GM12878 (cell line): Measurements from ENCODE around the gene VAC14. TPM values are rescaled to one million over a fixed set of nuclear protein-coding genes. Genes with fewer than 3 reads are reported as not detected.

Source experiments
- ATAC-seq: fragments of 200-7000 bp; cut with Tn5 transposase; 3 replicates; pipeline ENCODE4 v1.9.1; 2020; ENCODE audit warnings: mild to moderate bottlenecking, moderate library complexity
- BruUV-seq: library from RNA; stranded (reverse); fragments of 400-500 nt; replicated peaks from 2 replicates; lab custom pipeline; 2021; lab: Mats Ljungman, UMichigan
- CTCF ChIA-PET: fragments of 300-600 bp; sonication (Branson Sonifier 250); formaldehyde crosslinking; extraction: SDS; loops from one replicate; lab custom pipeline; 2021; ENCODE audit warnings: inconsistent platforms; lab: Yijun Ruan, JAX
- POLR2A ChIA-PET: fragments of 350-600 bp; formaldehyde crosslinking; extraction: SDS; loops from one replicate; lab custom pipeline; 2021; ENCODE audit warnings: inconsistent platforms; lab: Charles Lee
- RAD21 ChIA-PET: fragments of 300-600 bp; sonication (Branson Sonifier 250); formaldehyde crosslinking; loops from one replicate; lab custom pipeline; 2023; ENCODE audit warnings: antibody characterized with exemption; ENCODE audit not compliant: unreplicated experiment; lab: Charles Lee
- SMC1A ChIA-PET: fragments of 300-600 bp; sonication (Branson Sonifier 250); formaldehyde crosslinking; loops from one replicate; lab custom pipeline; 2023; ENCODE audit not compliant: unreplicated experiment, uncharacterized antibody; lab: Charles Lee
- DNase-seq: peaks from one replicate; pipeline ENCODE4 v3.0.0-alpha.2; 2011; ENCODE audit warnings: low read depth, low spot score
- FAIRE-seq: peaks from 3 replicates; lab custom pipeline; 2011; peaks lifted over from hg19 to GRCh38; lab: Jason Lieb, UNC
- H2AFZ ChIP-seq: 2 replicates; pipeline ENCODE4 v1.6.0; 2011; ENCODE audit warnings: low read depth, low read length, control low read depth; ENCODE audit not compliant: control insufficient read depth
- H3K27ac ChIP-seq: 2 replicates; pipeline ENCODE4 v1.5.1; 2011; ENCODE audit warnings: control low read depth; ENCODE audit not compliant: control insufficient read depth, insufficient read depth
- H3K27me3 ChIP-seq, 2 experiments: replicated peaks in 1 of 2; 2 replicates each; pipeline versions ENCODE4 v1.6.0 to v1.6.1; 2011; ENCODE audit warnings: low read length in 1 of 2; ENCODE audit not compliant: control insufficient read depth in 2 of 2, insufficient read depth in 2 of 2
- H3K36me3 ChIP-seq, 2 experiments: 2 replicates each; pipeline ENCODE4 v1.5.1; 2011; ENCODE audit warnings: low read length in 1 of 2; ENCODE audit not compliant: control insufficient read depth in 2 of 2, insufficient read depth in 2 of 2
- H3K4me1 ChIP-seq: 2 replicates; pipeline ENCODE4 v1.6.1; 2011; ENCODE audit warnings: mild to moderate bottlenecking, low read length, moderate library complexity, mixed read lengths; ENCODE audit not compliant: control insufficient read depth, insufficient read depth
- H3K4me2 ChIP-seq: 2 replicates; pipeline ENCODE4 v1.6.0; 2011; ENCODE audit warnings: control low read depth; ENCODE audit not compliant: control insufficient read depth, insufficient read depth
- H3K4me3 ChIP-seq: fragments of 200-600 bp; sonication (generic); 2 replicates; pipeline ENCODE4 v1.5.1; 2016
- H3K79me2 ChIP-seq: 2 replicates; pipeline ENCODE4 v1.6.0; 2011; ENCODE audit warnings: low read length; ENCODE audit not compliant: control insufficient read depth, insufficient read depth
- H3K9ac ChIP-seq: 2 replicates; pipeline ENCODE4 v1.8.0; 2011; ENCODE audit warnings: low read length, control low read depth, mixed read lengths; ENCODE audit not compliant: control insufficient read depth, insufficient read depth
- H3K9me3 ChIP-seq: replicated peaks from 3 replicates; pipeline ENCODE4 v1.5.1; 2011; ENCODE audit warnings: mild to moderate bottlenecking, low read length; ENCODE audit not compliant: control insufficient read depth, insufficient read depth
- H4K20me1 ChIP-seq: 2 replicates; pipeline ENCODE4 v1.6.0; 2011; ENCODE audit not compliant: control insufficient read depth, insufficient read depth
- BCL11A ChIP-seq: IDR thresholded peaks from 2 replicates; pipeline ENCODE4 v1.6.1; 2011; ENCODE audit warnings: low read depth, low read length
- CBX5 ChIP-seq: sonication (generic); IDR thresholded peaks from 2 replicates; pipeline ENCODE4 v1.6.1; 2016; ENCODE audit warnings: low read depth, moderate library complexity, mild to moderate bottlenecking, inconsistent platforms
- CHD1 ChIP-seq: IDR thresholded peaks from 2 replicates; pipeline ENCODE4 v1.6.1; 2012; ENCODE audit warnings: low read depth, low read length, improper control_type of control experiment
- FOXM1 ChIP-seq: IDR thresholded peaks from 2 replicates; pipeline ENCODE4 v1.6.1; 2012; ENCODE audit warnings: low read depth, mild to moderate bottlenecking, inconsistent platforms, low read length, moderate library complexity
- JUNB ChIP-seq: IDR thresholded peaks from 2 replicates; pipeline ENCODE4 v1.6.1; 2016; ENCODE audit warnings: antibody characterized with exemption, mild to moderate bottlenecking
- KLF5 ChIP-seq: fragments of 450-650 bp; IDR thresholded peaks from 2 replicates; pipeline ENCODE4 v1.6.1; 2014; ENCODE audit warnings: mild to moderate bottlenecking; ENCODE audit not compliant: partially characterized antibody
- MYC ChIP-seq: IDR thresholded peaks from 2 replicates; pipeline ENCODE4 v1.6.1; 2011; ENCODE audit warnings: mild to moderate bottlenecking, low read length, moderate library complexity, inconsistent platforms; ENCODE audit not compliant: insufficient read depth, insufficient replicate concordance, insufficient read length, severe bottlenecking
- PAX5 ChIP-seq: IDR thresholded peaks from 2 replicates; pipeline ENCODE4 v1.6.1; 2011; ENCODE audit warnings: low read depth, low read length, borderline replicate concordance
- POLR2A ChIP-seq: IDR thresholded peaks from 2 replicates; pipeline ENCODE4 v1.6.1; 2011; ENCODE audit warnings: low read depth, mild to moderate bottlenecking, low read length
- RB1 ChIP-seq: fragments of 450-650 bp; formaldehyde crosslinking; IDR thresholded peaks from 2 replicates; pipeline ENCODE4 v1.6.1; 2017; ENCODE audit warnings: mild to moderate bottlenecking, borderline replicate concordance
- TCF12 ChIP-seq: IDR thresholded peaks from 2 replicates; pipeline ENCODE4 v1.6.1; 2011; ENCODE audit warnings: low read depth, mild to moderate bottlenecking, low read length
- ZZZ3 ChIP-seq: IDR thresholded peaks from 2 replicates; pipeline ENCODE4 v1.6.1; 2011; ENCODE audit warnings: low read depth; ENCODE audit not compliant: control insufficient read depth, insufficient read length
- WGBS: methylation state at CpG from one replicate; pipeline ENCODE4 v1.1.6; 2016; ENCODE audit warnings: low lambda C conversion rate; ENCODE audit not compliant: insufficient replicate concordance, insufficient coverage; ENCODE audit errors: missing lambda C conversion rate; 5-methylcytosine and 5-hydroxymethylcytosine counted together
- in situ Hi-C: fragments of 300-500 bp; cut with MboI; formaldehyde crosslinking; loops from 9 replicates; pipeline ENCODE4 v1.14.3; 2018; ENCODE audit warnings: mixed read lengths
- intact Hi-C: fragments of 100-400 bp; cut with micrococcal nuclease; formaldehyde crosslinking; loops from one replicate; pipeline ENCODE4 v1.14.2; 2022; ENCODE audit not compliant: unreplicated experiment
- polyA plus RNA-seq, 11 experiments: library from polyadenylated mRNA; depleted of rRNA in 4 of 11; unstranded in 6 of 11; stranded (reverse) in 5 of 11; fragments of >200 nt; fragmentation: Nextera tagmentation in 4 of 11; fragmentation: Illumina TruSeq in 1 of 11; extraction: Ambion mirVana in 4 of 11; extraction: Trizol in 1 of 11; gene quantifications; 1 replicate in 1 of 11; 2 replicates in 10 of 11; pipeline versions ENCODE4 v1.2.1 to v1.2.3, GENCODE V29; 2011 to 2016; ENCODE audit warnings: inconsistent platforms in 2 of 11, missing spikeins in 2 of 11, low read depth in 1 of 11
- total RNA-seq, 4 experiments: library from RNA; depleted of rRNA in 3 of 4; stranded (reverse); fragments of >200 nt in 3 of 4; fragmentation: Illumina TruSeq in 1 of 4; extraction: Trizol in 1 of 4; gene quantifications; 2 replicates each; pipeline versions ENCODE4 v1.2.1 to v1.2.3, GENCODE V29; 2013 to 2021
- TF ChIP-seq, protein P1 (sequence below): IDR thresholded peaks from 2 replicates; pipeline ENCODE4 v1.6.1; 2011; ENCODE audit warnings: low read depth, low read length, improper control_type of control experiment, borderline replicate concordance
- TF ChIP-seq, protein P2 (sequence below), 3 experiments: IDR thresholded peaks in 2 of 3; conservative IDR thresholded peaks in 1 of 3; 2 replicates each; pipeline ENCODE4 v1.5.1; 2011; ENCODE audit warnings: low read depth in 3 of 3, low read length in 3 of 3, mild to moderate bottlenecking in 3 of 3, control low read depth in 2 of 3, moderate library complexity in 2 of 3, inconsistent platforms in 1 of 3, mixed read lengths in 1 of 3; ENCODE audit not compliant: control insufficient read depth in 2 of 3, insufficient read depth in 1 of 3; ENCODE audit errors: extremely low read depth in 1 of 3

The VAC14 gene
- total and polyA plus RNA-seq, 10 of the 15 experiments (the other 5 are each of a cell fraction or from before 2014, with no cell fraction given) = 1.3 to 45.5 (median 25.5) TPM

DNA sequence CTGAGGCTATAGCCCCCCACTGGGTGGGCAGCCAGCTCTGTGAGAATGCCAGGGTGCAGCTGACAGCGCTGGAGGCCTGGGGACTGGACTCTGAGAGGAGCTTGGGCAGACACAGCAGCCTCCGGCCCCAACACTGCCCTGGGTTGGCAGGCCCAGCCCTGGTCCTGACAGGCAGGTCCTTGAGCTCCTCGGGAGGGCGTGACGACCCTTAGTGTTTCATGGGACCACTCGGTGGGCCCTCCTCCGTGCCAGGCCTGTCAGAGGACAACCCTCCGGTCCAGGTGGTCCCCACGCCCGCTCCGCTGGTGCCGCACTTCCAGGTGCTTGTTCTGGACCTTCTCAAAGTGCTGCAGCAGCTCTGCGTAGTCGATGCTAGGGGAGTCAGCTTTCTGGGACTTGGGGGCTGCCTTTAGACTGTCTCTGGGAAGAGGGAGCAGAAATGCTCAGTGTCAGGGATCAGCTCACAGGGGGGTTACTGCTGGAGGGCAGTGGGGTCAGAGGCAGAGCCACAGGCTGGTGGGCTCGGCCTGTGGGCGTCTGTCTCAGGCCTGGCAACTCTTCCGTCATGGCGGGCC, 113.2 kb downstream of the VAC14 start:
- no peak overlapping the region for H3K4me2 ChIP-seq
- ChIA-PET SMC1A (no interaction called here), CTCF (interaction anchor here (0.8 kb wide), 1 partner anchor 84 kb away, joined by 3 read pairs; no protein-coding TSS in a partner anchor), POLR2A (interaction anchor here (0.6 kb wide), 1 partner anchor 1402 kb away, joined by 3 read pairs; no protein-coding TSS in a partner anchor)
- H2AFZ ChIP-seq = no peak overlapping the region
- no peaks in the 10 kb centered on the region for H3K27me3 ChIP-seq
- DNase-seq (no peak), FAIRE-seq (no peak), ATAC-seq (no peak)
- H3K9me3 ChIP-seq = no peaks in the 10 kb centered on the region
- in situ Hi-C loops (no loop called here), intact Hi-C loops (no loop called here)
- no peaks in the 10 kb centered on the region for H3K79me2 ChIP-seq
- H4K20me1 ChIP-seq = no peaks in the 10 kb centered on the region
- H3K4me1 ChIP-seq = no peaks in the 10 kb centered on the region
- BruUV-seq = no TSS peak
- no peak overlapping the region for H3K4me3 ChIP-seq
- H3K9ac ChIP-seq = no peak overlapping the region
- no peak overlapping the region for H3K27ac ChIP-seq
- no peak for TF ChIP-seq MYC
- TF ChIP-seq, all 136 proteins: peak for 0
- no peaks in the 10 kb centered on the region for H3K36me3 ChIP-seq
- RAD21 ChIA-PET = no interaction called here
- 86% methylated on average over 18 of the region's 18 CpGs for WGBS

DNA sequence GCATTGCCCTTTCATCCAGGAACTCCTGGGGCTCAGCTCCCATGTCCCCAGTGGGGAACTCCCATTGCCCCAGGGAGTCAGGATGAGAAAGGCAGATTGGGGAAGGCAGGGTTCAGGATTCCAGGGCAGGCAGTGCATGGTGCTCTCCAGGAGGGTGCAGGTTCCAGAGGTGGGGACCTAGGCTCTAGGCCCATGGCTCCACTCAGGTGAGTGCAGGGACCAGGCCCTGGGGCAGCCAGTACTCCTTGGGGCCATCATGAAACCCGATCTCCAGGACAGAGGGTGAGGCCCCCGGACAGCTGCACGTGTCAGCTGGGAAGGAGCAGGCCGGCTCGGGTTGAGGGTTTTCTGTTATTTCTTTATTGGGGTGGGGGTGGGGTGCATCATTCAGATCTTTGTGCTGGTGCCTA, 113.9 kb downstream of the VAC14 start:
- H3K27ac ChIP-seq = no peak overlapping the region
- BruUV-seq = no TSS peak
- ChIA-PET RAD21 (no interaction called here), POLR2A (interaction anchor here (0.6 kb wide), 1 partner anchor 123 kb away, joined by 4 read pairs; no protein-coding TSS in a partner anchor), CTCF (no interaction called here), SMC1A (no interaction called here)
- no peaks in the 10 kb centered on the region for H3K27me3 ChIP-seq
- no peaks in the 10 kb centered on the region for H4K20me1 ChIP-seq
- 52% methylated on average over 5 of the region's 5 CpGs for WGBS
- TF ChIP-seq FOXM1 (no peak), PAX5 (no peak), KLF5 (no peak), TCF12 (no peak), POLR2A (no peak), CHD1 (no peak), RB1 (no peak), JUNB (no peak), CBX5 (no peak), ZZZ3 (no peak), BCL11A (no peak)
- TF ChIP-seq, protein P1, sequence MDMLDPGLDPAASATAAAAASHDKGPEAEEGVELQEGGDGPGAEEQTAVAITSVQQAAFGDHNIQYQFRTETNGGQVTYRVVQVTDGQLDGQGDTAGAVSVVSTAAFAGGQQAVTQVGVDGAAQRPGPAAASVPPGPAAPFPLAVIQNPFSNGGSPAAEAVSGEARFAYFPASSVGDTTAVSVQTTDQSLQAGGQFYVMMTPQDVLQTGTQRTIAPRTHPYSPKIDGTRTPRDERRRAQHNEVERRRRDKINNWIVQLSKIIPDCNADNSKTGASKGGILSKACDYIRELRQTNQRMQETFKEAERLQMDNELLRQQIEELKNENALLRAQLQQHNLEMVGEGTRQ = no peak
- TF ChIP-seq, protein P2, sequence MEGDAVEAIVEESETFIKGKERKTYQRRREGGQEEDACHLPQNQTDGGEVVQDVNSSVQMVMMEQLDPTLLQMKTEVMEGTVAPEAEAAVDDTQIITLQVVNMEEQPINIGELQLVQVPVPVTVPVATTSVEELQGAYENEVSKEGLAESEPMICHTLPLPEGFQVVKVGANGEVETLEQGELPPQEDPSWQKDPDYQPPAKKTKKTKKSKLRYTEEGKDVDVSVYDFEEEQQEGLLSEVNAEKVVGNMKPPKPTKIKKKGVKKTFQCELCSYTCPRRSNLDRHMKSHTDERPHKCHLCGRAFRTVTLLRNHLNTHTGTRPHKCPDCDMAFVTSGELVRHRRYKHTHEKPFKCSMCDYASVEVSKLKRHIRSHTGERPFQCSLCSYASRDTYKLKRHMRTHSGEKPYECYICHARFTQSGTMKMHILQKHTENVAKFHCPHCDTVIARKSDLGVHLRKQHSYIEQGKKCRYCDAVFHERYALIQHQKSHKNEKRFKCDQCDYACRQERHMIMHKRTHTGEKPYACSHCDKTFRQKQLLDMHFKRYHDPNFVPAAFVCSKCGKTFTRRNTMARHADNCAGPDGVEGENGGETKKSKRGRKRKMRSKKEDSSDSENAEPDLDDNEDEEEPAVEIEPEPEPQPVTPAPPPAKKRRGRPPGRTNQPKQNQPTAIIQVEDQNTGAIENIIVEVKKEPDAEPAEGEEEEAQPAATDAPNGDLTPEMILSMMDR (IDR thresholded peaks at IDR 0.05 in 2 of 3, conservative IDR thresholded peaks at IDR 0.05 in 1 of 3; ENCODE audit: control insufficient read depth in 2 of 3, extremely low read depth in 1 of 3, insufficient read depth in 1 of 3, low read depth in 3 of 3, low read length in 3 of 3) = no peak
- H3K79me2 ChIP-seq = no peaks in the 10 kb centered on the region
- H3K4me1 ChIP-seq = no peaks in the 10 kb centered on the region
- H3K9me3 ChIP-seq = no peaks in the 10 kb centered on the region
- H3K4me3 ChIP-seq = no peak overlapping the region
- no peak for ATAC-seq
- H3K4me2 ChIP-seq = no peak overlapping the region
- no peaks in the 10 kb centered on the region for H3K36me3 ChIP-seq
- H2AFZ ChIP-seq = no peak overlapping the region
- in situ Hi-C loops = no loop called here
- intact Hi-C loops = no loop called here
- no peak for FAIRE-seq
- no peak for DNase-seq
- no peak overlapping the region for H3K9ac ChIP-seq
